Dermis microvascular lymphatic vessel endothelial cell (primary cell): Measurements from ENCODE around the gene PHOSPHO2. TPM values are rescaled to one million over a fixed set of nuclear protein-coding genes. Genes with fewer than 3 reads are reported as not detected.

ENCODE experiments used
- DNase-seq, 2 donors: peaks; one replicate each; pipeline versions ENCODE4 v3.0.0 to v3.0.0-alpha.2; 2010; ENCODE audit warnings: low read depth in 2 of 2
- total RNA-seq: library from RNA; depleted of rRNA; stranded (reverse); fragments of >200 nt; gene quantifications from 2 replicates; pipeline ENCODE4 v1.2.1, GENCODE V29; 2014

PHOSPHO2 gene
- total RNA-seq, 1 donor from 2014 or later, result 1.7 TPM

DNA sequence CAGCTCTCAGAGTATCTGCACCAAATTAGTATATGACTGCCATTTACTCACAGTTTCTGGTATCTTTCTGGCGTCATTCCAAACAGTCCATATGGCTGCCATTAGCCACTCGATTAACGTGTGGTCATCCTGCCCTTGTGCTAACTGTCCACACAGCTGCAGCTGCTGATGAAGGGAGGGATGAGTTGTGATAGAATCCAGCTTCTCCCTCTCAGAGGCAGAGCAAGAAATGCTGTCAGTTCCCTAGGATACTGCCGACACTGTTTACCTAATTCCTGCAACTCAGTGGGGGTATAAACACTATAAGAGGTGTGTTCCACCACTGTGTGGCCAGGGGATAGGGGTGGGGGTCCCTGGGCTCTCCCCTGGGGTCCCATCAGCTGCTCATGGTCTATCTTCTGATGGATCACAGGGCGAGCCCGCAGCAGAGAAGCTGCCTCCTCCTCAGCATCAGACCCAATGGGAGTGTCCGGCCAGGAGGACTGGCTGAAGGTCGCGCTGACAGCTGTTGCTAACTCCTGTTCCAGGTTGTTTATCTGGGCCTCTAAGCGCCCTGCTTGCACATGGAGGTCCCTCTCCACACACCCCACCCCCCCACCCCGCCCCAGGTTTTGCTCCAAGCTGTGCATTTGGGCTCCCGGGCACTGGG lies 22.1 kb downstream of the PHOSPHO2 start:
- peak in 1 of 2 donors; percentile 64 for DNase-seq

DNA sequence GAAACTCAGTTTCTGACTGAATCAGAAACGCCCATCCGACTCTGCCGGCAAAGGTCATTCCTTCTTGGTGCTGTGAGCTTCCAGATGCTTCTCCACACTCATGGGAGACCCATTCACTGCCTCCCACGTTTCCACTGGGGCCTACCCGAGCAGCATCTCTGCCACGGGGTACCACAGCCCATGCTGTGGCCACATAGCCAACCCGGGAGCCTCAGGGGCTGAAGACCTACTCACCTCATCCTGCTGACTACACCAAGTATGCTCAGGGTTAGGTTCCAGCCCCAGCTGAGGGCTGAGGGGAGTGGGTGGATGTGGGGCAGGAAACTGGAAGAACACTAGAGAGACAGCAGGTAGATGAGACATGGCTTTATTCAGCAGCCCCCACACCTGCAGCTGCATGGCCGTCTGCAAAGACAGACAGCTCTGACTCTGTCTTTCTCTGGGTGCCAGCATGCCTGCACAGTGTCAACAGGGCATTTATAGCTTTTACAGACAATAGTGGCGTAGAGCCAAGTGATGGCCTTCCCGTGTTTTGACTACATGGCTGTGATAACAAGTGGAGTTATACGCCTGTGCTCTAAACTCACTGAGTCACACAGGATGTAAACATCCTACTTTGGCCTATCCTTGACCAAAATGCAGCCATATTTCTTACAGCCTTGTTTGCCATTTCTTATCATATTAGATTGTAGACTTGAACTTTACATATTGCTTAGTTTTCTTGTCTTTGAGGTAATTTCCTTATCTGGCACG lies 22.8 kb downstream of the PHOSPHO2 start:
- peak; percentile 98 for DNase-seq

DNA sequence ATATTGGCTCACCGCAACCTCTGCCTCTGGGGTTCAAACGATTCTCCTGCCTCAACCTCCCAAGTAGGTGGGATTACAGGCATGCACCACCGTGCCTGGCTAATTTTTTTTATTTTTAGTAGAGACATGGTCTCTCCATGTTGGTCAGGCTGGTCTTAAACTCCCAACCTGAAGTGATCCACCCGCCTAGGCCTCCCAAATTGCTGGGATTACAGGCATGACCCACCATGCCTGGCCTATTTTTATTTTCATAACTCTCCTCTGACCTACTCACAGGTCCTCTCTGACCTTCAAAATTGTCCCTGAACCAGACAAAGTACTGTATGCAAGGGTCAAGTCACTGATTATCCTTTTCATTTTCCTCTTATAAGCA lies 23.4 kb downstream of the PHOSPHO2 start:
- no peak for DNase-seq

DNA sequence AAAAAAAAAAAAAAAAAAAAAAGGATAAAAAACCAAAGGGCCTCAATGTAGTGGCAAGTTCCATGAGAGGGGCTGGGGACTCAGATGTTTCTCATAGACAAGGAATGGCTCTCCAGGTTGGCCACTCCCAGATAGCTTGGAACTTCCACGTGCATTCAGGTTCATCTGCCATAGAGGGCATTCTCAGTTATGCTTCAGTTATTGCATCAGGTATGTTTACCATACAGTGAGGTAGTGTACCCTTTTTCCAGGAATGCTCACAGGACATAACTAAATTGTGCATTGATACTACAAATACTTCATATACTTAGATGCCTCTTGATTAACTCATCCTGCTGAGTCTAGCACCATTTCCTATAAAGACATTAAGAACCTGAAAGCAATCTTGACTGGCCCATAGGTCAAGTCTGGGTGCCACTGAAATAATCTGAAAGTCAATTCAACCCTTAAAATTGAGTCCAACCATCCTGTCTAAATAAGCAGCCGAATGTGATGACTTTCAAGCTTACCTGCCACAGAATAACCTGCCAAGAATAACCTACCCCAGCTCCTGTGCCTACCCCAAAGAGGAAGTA lies 24.7 kb downstream of the PHOSPHO2 start:
- DNase-seq, result no peak

DNA sequence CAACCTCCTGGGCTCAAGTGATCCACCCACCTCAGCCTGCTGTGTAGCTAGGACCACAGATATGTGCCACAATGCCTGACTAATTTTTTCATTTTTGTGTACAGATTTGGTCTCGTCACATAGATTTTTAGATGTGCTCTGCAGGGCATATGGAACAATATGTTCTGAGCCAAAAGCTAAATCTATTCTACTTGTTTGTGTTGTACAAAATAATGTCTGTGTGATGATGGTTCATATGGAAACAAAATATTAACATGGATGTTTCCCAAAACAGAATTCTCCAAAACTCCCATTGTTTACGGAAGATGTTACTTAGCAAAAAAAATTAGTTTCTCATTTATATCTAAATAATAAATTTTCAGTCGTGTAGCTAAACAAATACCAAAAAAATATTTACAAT lies 26.7 kb downstream of the PHOSPHO2 start:
- no peak for DNase-seq

DNA sequence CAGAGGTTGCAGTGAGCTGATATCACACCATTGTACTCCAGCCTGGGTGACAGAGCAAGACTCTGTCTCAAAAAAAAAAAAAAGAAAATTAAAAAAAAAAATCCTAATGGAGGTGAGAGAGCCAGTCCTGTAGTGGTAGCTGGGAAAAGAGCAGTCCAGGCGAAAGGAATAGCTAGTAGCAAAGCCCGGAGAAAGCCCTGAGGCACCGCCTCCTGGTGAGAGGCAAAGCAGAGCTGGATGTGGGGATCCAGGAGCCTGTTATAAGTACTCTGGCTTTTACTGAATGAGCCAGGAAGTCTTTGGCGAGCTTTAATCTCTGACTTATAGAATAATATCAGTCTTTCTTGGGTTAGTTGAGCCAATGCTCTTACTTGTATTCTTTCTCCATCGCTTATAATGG lies 32.8 kb downstream of the PHOSPHO2 start:
- DNase-seq, result no peak

DNA sequence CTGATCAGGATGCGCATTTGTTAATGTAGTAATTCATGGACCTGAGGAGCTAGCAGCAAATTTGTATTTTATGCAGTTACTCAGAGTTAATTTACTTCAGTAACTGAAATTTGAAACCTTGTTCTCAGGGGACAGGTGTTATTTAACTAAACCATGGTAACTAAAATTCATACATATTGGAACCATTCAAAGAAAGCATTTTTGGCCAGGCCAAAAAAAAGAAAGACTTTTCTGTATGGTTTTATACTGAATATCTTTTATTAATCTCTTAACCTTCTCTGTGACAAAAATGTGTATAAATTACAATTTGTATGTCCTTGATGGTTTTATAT lies 35.0 kb downstream of the PHOSPHO2 start:
- DNase-seq, result no peak

DNA sequence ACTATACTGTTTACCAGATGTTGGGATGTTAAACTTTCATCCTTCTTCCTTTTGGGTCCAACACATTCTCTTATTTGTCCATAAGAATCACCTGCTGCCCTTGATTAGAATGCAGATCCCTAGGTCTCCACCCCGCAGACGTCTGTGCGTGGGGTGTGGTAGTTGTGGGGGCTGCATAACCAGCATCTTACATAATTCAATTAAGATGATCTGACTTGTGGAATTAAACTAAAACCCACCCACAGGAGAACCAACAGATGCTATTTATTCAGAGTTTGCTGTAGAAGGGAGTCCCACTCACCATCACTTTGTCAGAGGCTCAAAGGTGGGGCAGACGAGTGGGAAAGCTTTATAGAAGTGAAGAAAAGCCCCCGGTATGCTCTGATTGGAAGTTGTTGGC lies 37.8 kb downstream of the PHOSPHO2 start:
- no peak for DNase-seq

DNA sequence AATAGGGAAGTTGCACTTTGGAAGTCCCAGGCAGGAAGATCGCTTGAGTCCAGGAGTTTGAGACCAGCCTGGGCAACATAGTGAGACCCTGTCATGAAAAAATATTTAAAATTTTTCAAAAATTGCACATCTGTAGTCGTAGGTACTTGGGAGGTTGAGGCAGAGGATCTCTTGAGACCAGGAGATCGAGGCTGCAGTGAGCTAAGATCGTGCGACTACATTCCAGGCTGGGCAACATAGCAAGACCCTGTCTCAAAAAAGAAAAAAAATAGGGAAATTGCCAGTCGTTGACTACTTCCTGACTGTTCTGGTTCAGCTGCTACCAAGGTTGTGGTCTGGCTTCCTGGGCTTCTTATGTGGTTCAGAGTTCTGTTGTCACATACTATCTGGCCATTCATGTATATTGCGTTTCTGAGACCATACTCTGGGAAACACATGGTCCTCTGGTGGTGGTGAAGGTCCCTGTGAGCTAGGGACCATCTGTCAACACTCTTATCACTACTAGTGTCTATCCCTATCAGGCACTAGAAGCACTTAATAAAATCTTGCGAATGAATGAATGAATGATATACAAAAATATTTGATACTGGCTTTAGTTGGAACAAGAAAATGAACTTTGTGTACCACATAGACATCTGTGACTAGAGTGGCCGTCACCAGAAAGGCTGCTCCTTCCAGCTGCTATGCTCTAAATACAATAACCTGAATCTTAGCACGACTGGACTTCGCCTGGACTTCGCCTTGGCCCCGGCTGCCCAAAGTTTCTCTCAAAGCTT lies 38.5 kb downstream of the PHOSPHO2 start:
- DNase-seq, result no peak

DNA sequence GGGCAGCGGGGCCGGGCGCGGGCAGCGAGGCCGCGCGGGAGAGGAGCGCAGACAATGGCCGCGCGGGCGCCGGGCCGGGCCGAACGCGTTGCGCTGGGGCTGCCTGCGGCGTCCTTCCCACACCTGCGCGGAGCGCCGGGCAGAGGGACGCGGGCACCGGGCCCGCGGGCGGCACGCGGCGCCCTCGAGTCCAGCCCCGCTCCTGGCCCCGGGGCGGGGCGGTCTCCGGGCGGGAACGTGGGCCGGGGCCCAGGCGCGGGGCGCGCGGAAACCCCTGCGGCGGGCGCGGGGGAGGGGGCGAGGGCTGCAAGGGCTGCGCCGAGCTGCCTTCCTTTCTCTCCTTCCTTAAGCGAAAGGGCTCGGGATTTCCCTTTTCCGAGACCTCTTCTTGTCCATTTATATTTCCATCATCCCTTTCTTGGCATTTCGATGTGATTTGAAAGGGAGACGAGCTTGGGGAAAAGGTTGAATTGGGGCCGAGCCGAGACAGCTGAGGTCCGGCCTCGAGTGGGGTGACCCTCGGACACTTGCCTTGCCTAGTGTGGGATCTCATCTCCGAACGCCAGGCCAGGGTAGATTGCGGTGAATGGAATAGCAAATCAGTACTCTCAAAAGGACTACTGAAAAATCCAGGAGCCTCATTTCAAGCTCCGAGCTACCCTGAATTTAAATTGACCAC lies 40.0 kb downstream of the PHOSPHO2 start:
- DNase-seq, result peak in 1 of 2 donors; percentile 29

DNA sequence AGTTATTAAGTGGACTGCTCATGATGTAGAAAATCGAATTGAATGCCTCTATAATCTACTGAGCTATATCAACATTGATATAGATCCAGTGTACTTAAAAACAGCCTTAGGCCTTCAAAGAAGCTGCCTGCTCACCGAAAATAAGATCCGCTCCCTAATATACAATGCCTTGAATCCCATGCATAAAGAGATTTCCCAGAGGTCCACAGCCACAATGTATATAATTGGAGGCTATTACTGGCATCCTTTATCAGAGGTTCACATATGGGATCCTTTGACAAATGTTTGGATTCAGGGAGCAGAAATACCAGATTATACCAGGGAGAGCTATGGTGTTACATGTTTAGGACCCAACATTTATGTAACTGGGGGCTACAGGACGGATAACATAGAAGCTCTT lies 41.4 kb downstream of the PHOSPHO2 start:
- DNase-seq, result no peak

DNA sequence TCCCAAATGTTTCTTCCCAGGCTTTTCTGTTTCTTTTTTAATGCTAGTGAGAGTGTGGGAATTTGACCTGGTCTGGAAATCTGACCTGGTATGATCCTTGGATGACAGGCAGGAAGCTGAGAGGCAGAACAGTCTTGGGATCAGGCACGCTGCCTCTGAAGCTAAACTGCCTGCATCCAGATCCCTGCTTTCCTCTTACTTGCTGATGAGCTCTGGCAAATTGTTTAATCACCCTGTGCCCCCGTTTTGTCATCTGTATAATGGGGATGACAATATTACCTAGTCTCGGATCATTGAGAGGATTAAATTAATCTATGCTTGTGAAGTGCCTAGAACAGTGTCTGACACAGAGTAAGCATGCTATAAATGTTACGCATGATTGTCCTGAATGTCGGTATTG lies 42.6 kb downstream of the PHOSPHO2 start:
- peak in 1 of 2 donors; percentile 59 for DNase-seq

DNA sequence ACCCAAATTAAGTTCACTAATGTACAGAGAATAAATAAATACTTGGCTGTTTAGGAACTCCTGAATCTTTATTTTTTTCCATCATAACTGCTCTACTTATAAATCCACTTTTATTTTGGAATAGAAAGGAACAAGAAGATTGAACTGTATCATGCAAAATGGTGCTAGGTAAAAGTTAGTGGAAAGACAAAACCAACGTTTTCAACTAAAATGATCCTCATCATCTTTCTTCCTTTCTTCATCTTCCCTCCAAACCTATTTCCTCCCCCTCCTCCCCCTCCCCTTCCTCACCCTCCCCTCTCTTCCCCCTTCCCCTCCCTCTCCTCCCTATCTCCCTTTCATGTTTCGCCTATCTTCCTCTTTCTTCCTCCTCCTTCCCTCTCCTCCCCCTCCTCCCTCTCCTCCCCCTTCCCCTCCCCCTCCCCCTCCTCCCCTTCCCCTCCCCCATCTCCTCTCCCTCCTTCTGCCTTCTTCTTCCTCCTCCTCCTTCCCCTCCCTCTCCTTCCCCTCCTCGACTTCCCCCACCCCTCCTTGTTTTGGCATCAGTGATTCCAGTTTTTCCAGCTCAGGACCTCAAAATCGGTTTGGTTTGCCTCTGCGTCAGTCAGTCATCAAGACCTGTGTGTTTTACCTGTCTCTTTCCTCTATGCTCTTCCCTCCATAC lies 44.4 kb downstream of the PHOSPHO2 start:
- no peak for DNase-seq

DNA sequence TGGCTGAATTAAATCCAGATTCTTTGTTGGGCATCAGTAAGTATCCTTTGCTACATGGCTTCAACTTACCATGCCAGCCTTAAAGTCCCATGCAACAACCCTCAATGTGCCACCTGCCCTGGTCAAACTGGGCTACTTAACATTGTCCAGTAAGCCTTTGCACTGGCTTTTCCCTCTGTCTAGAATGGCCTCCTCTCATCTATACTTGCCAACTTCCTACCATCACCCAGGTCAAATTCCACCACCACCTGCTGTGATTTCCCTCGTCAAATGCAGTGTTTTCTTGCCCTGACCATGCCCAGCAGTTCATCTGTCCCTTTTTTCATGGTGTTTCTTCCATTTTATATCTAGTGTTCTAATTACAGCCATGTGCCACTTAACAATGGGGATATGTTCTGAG lies 45.1 kb downstream of the PHOSPHO2 start:
- no peak for DNase-seq

DNA sequence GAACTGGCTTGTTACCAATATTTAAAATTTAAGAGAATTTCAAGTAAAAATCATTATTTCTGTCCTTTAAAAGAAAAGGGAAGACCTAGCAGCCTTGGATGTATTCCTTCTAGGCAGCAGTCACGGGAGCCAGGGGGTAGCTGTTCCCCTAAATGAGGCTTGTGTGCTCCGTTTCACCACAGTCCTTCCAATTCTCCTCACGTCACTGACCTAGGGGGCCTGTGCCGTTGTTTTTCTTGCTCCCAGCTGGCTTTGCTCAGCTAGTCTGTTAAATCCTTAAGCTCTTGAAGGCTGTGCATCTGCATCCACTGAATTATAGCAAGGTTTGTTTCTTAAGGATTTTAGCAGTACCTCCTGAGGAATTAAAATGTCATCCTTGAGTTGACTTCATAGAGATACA lies 49.3 kb downstream of the PHOSPHO2 start:
- no peak for DNase-seq

DNA sequence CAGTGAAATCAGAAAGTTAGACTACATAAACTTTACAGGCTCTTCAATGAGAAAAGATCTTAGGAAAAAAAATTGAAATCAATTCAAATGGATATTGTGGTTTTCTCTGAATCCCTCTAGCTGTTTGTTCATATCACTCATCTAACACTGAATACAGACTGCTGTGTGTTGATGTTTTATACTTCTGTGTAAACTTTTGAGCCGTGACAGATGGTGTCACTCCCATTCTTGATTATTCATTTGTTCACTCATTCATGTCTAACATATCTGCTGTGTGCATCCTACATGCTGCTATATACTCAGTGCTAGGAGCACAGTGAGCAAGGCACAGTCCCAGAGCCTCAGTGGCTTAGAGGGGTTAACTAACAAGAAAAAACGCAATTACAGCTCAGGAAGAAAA lies 52.0 kb downstream of the PHOSPHO2 start:
- no peak for DNase-seq

DNA sequence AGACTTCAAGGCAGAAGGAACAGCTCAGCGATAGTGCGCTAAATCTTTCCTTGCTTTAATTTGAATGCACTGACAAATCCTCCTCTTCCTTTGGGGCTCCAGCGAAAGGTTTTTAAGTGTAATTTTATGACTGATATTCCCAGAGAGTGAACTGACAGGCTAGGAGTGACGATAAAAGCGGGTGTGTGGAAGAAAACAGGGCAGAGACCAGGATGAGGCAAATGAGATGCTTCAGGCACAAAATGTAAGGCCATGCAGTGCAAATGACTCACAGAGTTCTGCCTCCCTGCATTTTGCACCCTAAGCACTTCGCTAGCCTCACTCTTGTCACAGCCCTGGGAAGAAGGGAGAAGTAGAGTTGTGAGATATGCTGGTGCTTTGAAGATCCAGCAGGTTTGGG lies 54.0 kb downstream of the PHOSPHO2 start:
- no peak for DNase-seq
